GM06990 (cell line): Measurements from ENCODE around the gene CDH22.

Source experiments
- DNase-seq: peaks from one replicate; pipeline ENCODE4 v3.0.0-alpha.2; 2011; ENCODE audit not compliant: insufficient read length; ENCODE audit errors: extremely low read depth
- H3K27me3 ChIP-seq: replicated peaks from 2 replicates; pipeline ENCODE4 v1.6.0; 2011; ENCODE audit warnings: low read length; ENCODE audit not compliant: control insufficient read depth, insufficient read depth
- H3K36me3 ChIP-seq: 2 replicates; pipeline ENCODE4 v1.5.1; 2011; ENCODE audit warnings: low read length; ENCODE audit not compliant: control insufficient read depth, insufficient read depth
- H3K4me3 ChIP-seq: replicated peaks from 2 replicates; pipeline ENCODE4 v1.5.1; 2011; ENCODE audit warnings: low read depth, mild to moderate bottlenecking, control low read depth, low read length
- CTCF ChIP-seq: IDR thresholded peaks from 2 replicates; pipeline ENCODE4 v1.5.1; 2011; ENCODE audit warnings: low read length, control low read depth, mild to moderate bottlenecking, inconsistent platforms; ENCODE audit not compliant: insufficient read depth, poor library complexity, severe bottlenecking

The CDH22 gene

GRCh38 chr20:46286382-46286781 is 21.9 kb downstream of the CDH22 start:
- no peak for DNase-seq
- Histone ChIP-seq H3K27me3 (peaks cover 2% of the 10 kb centered on the region), H3K36me3 (no peaks in the 10 kb centered on the region), H3K4me3 (no peak overlapping the region)
- TF ChIP-seq CTCF, result no peak

GRCh38 chr20:46285740-46286139 is 22.6 kb downstream of the CDH22 start:
- no peak for TF ChIP-seq CTCF
- H3K27me3 ChIP-seq, result peaks cover 2% of the 10 kb centered on the region

GRCh38 chr20:46285072-46285471 is 23.2 kb downstream of the CDH22 start:
- Histone ChIP-seq H3K36me3 (no peaks in the 10 kb centered on the region), H3K4me3 (no peak overlapping the region), H3K27me3 (peaks cover 2% of the 10 kb centered on the region)
- no peak for DNase-seq
- TF ChIP-seq CTCF, result no peak

More at GRCh38 chr20:46285740-46286139, 22.6 kb downstream of the CDH22 start:
- Histone ChIP-seq H3K36me3 (no peaks in the 10 kb centered on the region), H3K4me3 (no peak overlapping the region)
- no peak for DNase-seq

- no peak for DNase-seq
- no peaks in the 10 kb centered on the region for H3K36me3 ChIP-seq
- peaks cover 2% of the 10 kb centered on the region for H3K27me3 ChIP-seq
- no peak overlapping the region for H3K4me3 ChIP-seq
- TF ChIP-seq CTCF, result no peak
Measured at GRCh38 chr20:46284040-46284427, 24.3 kb downstream of the CDH22 start.

GRCh38 chr20:46283426-46284039 is 24.8 kb downstream of the CDH22 start:
- no peaks in the 10 kb centered on the region for H3K36me3 ChIP-seq
- no peak for DNase-seq
- TF ChIP-seq CTCF, result no peak

GRCh38 chr20:46282669-46283068 is 25.6 kb downstream of the CDH22 start:
- TF ChIP-seq CTCF, result no peak
- DNase-seq, result no peak
- H3K27me3 ChIP-seq, result peaks cover 2% of the 10 kb centered on the region
- H3K4me3 ChIP-seq, result no peak overlapping the region
- no peaks in the 10 kb centered on the region for H3K36me3 ChIP-seq

More at GRCh38 chr20:46283426-46284039, 24.8 kb downstream of the CDH22 start:
- H3K27me3 ChIP-seq, result peaks cover 2% of the 10 kb centered on the region
- H3K4me3 ChIP-seq, result no peak overlapping the region
